ENCODE data around the gene MLLT10.

MLLT10 gene

DNA sequence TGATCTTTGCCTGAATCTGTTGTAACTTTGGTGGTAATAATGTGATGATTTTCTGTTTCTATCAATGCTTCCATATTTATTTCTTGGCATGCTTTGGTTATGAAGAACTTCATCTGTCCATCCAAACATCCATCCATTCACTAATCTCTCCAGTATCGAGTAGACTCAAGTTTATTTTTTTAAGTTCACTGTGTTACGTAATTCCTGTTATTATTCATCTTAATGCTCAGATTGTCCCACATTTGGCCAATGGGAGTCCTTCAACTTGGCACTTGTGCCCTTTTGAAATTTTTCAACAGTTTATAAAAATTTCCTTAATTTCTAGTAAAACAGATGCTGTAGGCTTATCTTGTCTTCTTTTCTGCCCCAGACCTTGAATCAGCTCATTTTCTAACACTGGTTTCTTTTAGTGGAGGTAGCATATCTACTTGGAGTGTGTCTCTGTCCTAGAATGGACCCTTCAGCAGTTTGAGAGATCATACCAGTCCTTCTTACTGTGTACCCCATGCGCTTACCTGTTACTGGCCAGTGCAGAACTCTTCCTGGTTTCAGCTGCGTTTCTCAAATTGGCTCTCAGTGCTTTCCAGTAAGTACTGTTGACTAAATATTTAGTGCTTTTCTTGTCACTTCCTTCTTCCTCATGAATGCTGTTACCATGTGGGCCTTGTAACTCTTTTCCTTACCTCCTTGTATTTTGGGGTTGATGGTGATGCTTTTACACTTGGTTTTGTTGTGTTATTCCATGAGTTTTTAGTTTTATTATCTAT, 100.8 kb downstream of the MLLT10 start:
- DNase-seq (ENCODE audit: low read depth in 2 of 2) = no peak

DNA sequence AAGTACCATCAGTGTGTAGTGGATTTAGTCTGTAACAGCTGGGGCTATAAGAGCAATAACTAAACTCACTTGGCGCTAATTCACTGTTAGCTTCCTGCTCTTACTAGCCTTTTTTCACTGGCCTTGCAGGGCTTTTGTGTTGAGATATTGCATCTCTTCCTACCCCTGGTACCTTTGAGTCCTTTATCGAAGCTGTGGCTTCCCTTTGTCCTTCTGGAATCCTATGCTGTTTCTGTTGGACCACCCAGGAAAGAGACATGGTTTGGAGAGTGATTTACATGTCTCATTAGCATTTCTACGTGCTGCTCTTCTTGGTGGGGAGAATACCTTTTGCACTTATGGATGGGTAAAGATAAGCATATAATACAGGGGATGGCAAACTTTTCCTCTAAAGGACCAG, 103.8 kb downstream of the MLLT10 start:
- DNase-seq (ENCODE audit: low read depth in 2 of 2) = no peak

- no peak for DNase-seq (ENCODE audit: low read depth in 2 of 2)
Observed at GRCh38 chr10:21638681-21639080, 104.6 kb downstream of the MLLT10 start.

DNA sequence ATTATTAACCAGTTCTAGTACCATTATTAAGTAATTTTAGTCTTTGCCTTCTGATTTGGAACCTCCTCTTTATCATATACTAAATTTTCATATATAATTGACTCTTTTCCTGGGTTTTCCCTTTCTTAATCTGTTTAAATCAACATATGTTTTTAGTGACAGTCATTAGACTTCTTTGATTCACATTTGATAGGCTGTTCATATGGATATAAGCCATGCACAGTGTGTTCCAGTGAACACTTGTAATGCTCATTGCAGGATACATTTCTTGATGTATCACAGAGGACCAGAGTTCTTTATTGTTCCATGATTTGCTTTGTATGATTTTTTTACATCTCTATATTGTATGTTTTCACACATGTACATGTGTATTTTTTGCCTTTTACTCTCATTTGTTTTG, 114.0 kb downstream of the MLLT10 start:
- DNase-seq (ENCODE audit: low read depth in 2 of 2) = no peak

GRCh38 chr10:21649454-21649872, 115.4 kb downstream of the MLLT10 start:
- no peak for DNase-seq (ENCODE audit: low read depth in 2 of 2)

GRCh38 chr10:21650353-21650752, 116.3 kb downstream of the MLLT10 start:
- DNase-seq (ENCODE audit: low read depth in 2 of 2) = no peak

- DNase-seq (ENCODE audit: low read depth in 2 of 2) = no peak
Observed at GRCh38 chr10:21655236-21655635, 121.2 kb downstream of the MLLT10 start.

DNA sequence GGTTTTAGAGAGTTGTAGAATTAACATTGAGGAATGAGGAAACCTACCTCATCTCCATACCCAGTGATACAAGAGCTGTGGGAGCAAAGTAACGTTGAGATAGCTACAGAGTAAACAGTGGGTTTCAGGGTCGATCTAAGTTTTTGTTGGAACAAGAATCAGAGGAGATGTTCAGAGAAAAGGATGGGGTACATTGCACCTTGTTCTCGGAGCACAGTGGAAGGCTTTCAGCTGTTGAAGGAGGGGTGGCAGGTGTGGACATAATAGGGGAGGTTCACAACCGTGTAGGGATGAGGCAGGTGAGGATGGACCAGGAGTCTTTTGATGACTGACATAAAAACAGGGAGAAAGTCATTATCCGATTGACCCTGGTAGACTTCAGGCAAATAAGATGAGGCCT, 121.7 kb downstream of the MLLT10 start:
- DNase-seq (ENCODE audit: low read depth in 2 of 2) = no peak

GRCh38 chr10:21661087-21661486, 127.1 kb downstream of the MLLT10 start:
- no peak for DNase-seq (ENCODE audit: low read depth in 2 of 2)

DNA sequence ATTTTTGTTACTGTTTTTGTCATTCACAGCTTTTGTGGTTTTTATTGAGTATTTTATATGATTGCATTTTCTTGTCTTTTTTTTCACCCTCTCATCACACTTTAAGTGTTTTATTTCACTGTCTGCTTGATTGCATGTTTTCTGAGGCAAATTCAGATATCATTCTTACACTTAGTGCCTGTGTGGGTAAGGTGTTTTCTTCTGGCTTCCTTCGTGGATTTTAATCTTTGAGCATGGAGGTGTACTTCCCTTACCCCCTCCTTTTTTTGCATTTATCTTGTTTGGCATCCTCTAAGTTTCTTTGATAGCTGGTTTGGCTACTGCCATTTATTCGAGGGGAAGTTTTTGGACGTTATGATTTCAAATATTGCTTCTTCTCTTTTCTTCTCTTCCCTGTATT, 127.9 kb downstream of the MLLT10 start:
- no peak for DNase-seq (ENCODE audit: low read depth in 2 of 2)

- no peak for DNase-seq (ENCODE audit: low read depth in 2 of 2)
Observed at GRCh38 chr10:21662635-21663034, 128.6 kb downstream of the MLLT10 start.

- DNase-seq (ENCODE audit: low read depth in 2 of 2) = no peak
Observed at GRCh38 chr10:21668831-21669230, 134.8 kb downstream of the MLLT10 start.

DNA sequence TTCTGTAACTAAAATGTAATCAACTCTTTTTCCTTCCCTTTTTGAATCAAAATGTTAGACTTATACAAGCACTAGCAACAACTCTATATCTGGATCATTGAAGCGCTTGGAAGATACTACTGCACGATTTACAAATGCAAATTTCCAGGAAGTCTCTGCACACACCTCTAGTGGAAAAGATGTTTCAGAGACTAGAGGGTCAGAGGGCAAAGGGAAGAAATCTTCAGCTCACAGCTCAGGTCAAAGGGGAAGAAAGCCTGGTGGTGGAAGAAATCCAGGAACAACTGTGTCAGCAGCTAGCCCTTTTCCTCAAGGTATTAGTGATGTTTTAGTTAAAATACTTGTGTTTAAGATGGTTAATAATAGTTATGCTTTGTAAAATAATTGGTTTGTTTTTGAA, 136.4 kb downstream of the MLLT10 start:
- DNase-seq (ENCODE audit: low read depth in 2 of 2) = no peak

- no peak for DNase-seq (ENCODE audit: low read depth in 2 of 2)
Observed at GRCh38 chr10:21673668-21674067, 139.6 kb downstream of the MLLT10 start.

- no peak for DNase-seq (ENCODE audit: low read depth in 2 of 2)
Observed at GRCh38 chr10:21675157-21675796, 141.2 kb downstream of the MLLT10 start.

DNA sequence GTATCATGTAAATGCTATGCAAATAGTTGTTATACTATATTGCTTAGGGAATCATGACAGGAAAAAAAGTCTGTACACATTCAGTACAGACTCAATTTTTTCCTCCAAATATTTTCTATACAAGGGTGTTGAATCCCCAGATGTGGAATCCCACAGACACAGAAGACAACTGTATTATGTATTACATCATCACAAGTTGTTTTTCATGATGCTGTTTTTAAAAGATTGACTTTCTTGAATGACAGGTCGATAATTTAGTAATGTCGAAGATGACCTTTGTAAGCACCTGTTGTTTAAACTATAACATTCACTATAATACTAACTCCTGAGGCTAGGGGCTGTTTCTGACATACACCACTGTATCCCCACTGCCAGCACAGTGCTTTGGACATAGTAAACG, 143.5 kb downstream of the MLLT10 start:
- DNase-seq (ENCODE audit: low read depth in 2 of 2) = no peak

DNA sequence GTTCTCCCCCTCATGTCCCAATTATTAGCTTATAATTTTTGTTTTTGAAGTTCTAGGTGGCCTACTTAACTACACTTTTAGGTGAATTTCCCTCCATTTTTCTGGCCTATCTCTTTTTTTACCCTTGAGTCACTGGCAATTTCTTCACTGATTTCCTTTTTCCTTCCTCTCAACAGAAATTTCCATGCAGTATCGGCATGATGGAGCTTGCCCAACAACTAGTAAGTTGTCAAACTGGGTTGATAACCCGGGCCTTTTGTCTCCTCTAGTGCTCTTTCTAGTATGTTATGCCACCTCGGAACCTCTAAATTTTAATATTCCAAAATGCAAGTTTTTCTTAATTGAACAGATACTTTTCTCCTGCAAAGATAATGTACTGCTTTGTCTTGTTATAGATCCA, 147.1 kb downstream of the MLLT10 start:
- DNase-seq (ENCODE audit: low read depth in 2 of 2) = no peak

- DNase-seq (ENCODE audit: low read depth in 2 of 2) = no peak
Observed at GRCh38 chr10:21687266-21688008, 153.4 kb downstream of the MLLT10 start.

DNA sequence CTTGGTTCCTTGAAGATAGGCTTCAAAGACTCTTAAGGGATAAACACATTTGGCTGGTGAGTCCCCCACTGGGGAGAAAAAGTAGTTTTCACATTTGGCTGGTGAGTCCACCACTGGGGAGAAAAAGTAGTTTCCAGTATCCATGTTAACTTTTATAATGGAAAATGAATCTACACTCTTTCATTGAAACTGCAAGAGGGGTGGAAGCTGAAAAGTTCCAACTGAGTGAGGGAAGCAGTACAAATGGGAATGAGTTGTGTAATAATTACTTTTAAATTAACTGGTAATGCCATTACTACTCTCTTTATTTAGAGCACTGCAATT, 153.9 kb downstream of the MLLT10 start:
- no peak for DNase-seq (ENCODE audit: low read depth in 2 of 2)

DNA sequence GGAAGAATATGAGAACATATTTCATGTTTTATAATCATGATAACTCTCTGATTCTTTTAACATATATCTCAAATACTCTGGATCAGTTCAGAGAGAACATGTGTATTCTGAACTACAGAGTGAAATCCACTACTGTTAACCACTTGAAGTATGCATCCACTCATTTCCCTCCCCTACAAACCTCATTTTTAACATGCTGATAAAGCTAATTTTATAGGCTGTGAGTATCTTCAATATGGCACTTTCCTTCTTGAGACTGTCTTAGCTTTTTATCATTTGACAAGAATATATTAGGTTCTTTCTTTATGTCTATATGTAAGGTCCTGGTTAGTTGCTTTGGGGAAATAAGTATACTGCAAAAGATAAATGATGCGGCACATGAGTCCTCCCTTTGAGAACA, 154.8 kb downstream of the MLLT10 start:
- DNase-seq (ENCODE audit: low read depth in 2 of 2) = no peak

DNA sequence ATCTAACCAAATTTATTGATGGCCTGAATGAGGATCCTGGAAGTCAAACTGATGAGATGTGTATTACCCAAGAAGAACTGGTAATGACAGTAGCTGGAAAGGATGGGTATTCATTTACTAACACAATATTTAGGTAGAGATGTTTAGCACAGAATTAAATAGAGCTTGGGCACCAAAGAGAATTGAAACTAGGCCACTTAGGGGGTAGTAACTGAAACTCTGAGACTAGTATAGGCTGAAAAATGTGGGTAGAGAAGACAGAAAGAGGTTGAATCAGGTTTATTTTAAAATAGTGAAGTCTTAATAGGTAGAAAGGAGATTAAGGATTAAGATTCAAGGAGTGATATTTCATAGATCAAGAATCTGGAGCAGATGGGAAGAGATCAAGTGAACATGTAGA, 155.8 kb downstream of the MLLT10 start:
- DNase-seq (ENCODE audit: low read depth in 2 of 2) = no peak

GRCh38 chr10:21692916-21693315, 158.9 kb downstream of the MLLT10 start:
- no peak for DNase-seq (ENCODE audit: low read depth in 2 of 2)

DNA sequence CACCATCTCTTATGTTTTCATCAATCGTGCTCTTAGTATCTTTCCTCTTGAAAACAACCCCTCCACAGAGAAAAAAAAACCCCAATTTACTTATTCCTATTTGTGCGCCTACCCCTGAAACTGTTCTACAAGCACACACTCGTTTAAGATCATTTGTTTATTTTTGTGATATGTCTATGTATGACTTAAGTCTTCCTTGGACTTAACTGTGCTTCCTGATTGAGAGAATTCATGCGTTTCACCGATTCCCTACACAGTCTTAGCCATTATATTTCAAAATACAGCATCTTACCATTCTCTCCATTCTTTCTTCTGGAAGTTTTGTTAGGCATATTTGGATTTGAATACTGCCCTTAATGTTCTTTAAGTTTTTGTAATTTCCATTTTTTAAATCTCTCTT, 159.4 kb downstream of the MLLT10 start:
- DNase-seq (ENCODE audit: low read depth in 2 of 2) = no peak
